Measurements from ENCODE around the gene ACYP2.

- no peak for TF ChIP-seq ZNF274 (IDR thresholded peaks at IDR 0.05; ENCODE audit: low read depth, low read length)
- no peak for TF ChIP-seq YY1 (IDR thresholded peaks at IDR 0.05; ENCODE audit: insufficient read depth, insufficient read length)
- no peak for TF ChIP-seq SUZ12 (IDR thresholded peaks at IDR 0.05; ENCODE audit: extremely low read depth, insufficient read depth, insufficient read length)
Observed at GRCh38 chr2:54084600-54084999, 30.8 kb upstream of the ACYP2 start.

All from NT2/D1 (cell line).